SK-N-SH (cell line): ENCODE measurements around the gene TUBA4B. TPM values are rescaled to one million over a fixed set of nuclear protein-coding genes. Genes with fewer than 3 reads are reported as not detected.

ENCODE experiments used
- CTCF ChIA-PET: fragments of 300-600, 350-600 bp; formaldehyde crosslinking; extraction: SDS; loops from one replicate; lab custom pipeline; 2021; lab: Yijun Ruan, JAX
- POLR2A ChIA-PET: fragments of 350-600 bp; sonication (Branson Sonifier 250); formaldehyde crosslinking; extraction: SDS; loops from one replicate; lab custom pipeline; 2020; ENCODE audit warnings: antibody characterized with exemption, inconsistent platforms; lab: Yijun Ruan, JAX
- DNase-seq: peaks from one replicate; pipeline ENCODE4 v3.0.0; 2012
- H2AFZ ChIP-seq: fragments of 200-600 bp; sonication (generic); 2 replicates; pipeline ENCODE4 v1.8.1; 2016; ENCODE audit warnings: antibody characterized with exemption, mild to moderate bottlenecking, low read depth
- H3F3A ChIP-seq: fragments of 200-600 bp; sonication (generic); replicated peaks from 2 replicates; pipeline ENCODE3; 2016; ENCODE audit warnings: antibody characterized with exemption, mild to moderate bottlenecking; ENCODE audit not compliant: insufficient read depth
- H3K27ac ChIP-seq, 2 experiments: fragments of 200-500 bp in 1 of 2; fragments of 200-600 bp in 1 of 2; sonication (Bioruptor generic) in 1 of 2; sonication (generic), shearing (Covaris generic) in 1 of 2; 2 replicates each; pipeline versions ENCODE4 v1.5.1 to v1.6.1; 2014 to 2016; ENCODE audit warnings: low read depth in 2 of 2, inconsistent platforms in 1 of 2, low read length in 1 of 2, mild to moderate bottlenecking in 1 of 2, mixed read lengths in 1 of 2
- H3K27me3 ChIP-seq: fragments of 200-600 bp; sonication (generic), shearing (Covaris generic); 2 replicates; pipeline ENCODE4 v1.6.1; 2016; ENCODE audit warnings: mixed run types; ENCODE audit not compliant: insufficient read depth
- H3K36me3 ChIP-seq, 2 experiments: fragments of 200-500 bp in 1 of 2; fragments of 200-600 bp in 1 of 2; sonication (Bioruptor generic) in 1 of 2; sonication (generic) in 1 of 2; replicated peaks in 1 of 2; 2 replicates each; pipeline versions ENCODE3 to v1.5.1; 2014 to 2016; ENCODE audit warnings: low read length in 1 of 2, mild to moderate bottlenecking in 1 of 2; ENCODE audit not compliant: insufficient read depth in 2 of 2, control insufficient read depth in 1 of 2
- H3K4me1 ChIP-seq, 2 experiments: fragments of 200-500 bp in 1 of 2; fragments of 200-600 bp in 1 of 2; sonication (Bioruptor generic) in 1 of 2; sonication (generic), shearing (Covaris generic) in 1 of 2; 2 replicates each; pipeline versions ENCODE4 v1.5.1 to v1.6.1; 2014 to 2016; ENCODE audit warnings: low read depth in 1 of 2, low read length in 1 of 2, mixed run types in 1 of 2; ENCODE audit not compliant: insufficient read depth in 2 of 2, control insufficient read depth in 1 of 2
- H3K4me2 ChIP-seq: fragments of 200-600 bp; sonication (generic), shearing (Covaris generic); 2 replicates; pipeline ENCODE4 v1.6.1; 2017; ENCODE audit warnings: mixed run types
- H3K4me3 ChIP-seq, 2 experiments: fragments of 200-500 bp in 1 of 2; fragments of 200-600 bp in 1 of 2; sonication (Bioruptor generic) in 1 of 2; sonication (generic), shearing (Covaris generic) in 1 of 2; 2 replicates each; pipeline versions ENCODE4 v1.5.1 to v1.8.1; 2014 to 2016; ENCODE audit warnings: low read depth in 2 of 2, inconsistent platforms in 1 of 2, low read length in 1 of 2, mild to moderate bottlenecking in 1 of 2, mixed read lengths in 1 of 2, moderate library complexity in 1 of 2
- H3K79me2 ChIP-seq: fragments of 200-600 bp; sonication (generic); 2 replicates; pipeline ENCODE4 v1.8.1; 2017; ENCODE audit warnings: mild to moderate bottlenecking; ENCODE audit not compliant: insufficient read depth
- H3K9ac ChIP-seq: fragments of 200-600 bp; sonication (generic); 2 replicates; pipeline ENCODE4 v1.6.1; 2017; ENCODE audit warnings: mixed run types
- H3K9me2 ChIP-seq: fragments of 200-600 bp; sonication (generic); 2 replicates; pipeline ENCODE4 v1.6.1; 2017; ENCODE audit warnings: mixed run types
- H3K9me3 ChIP-seq: fragments of 200-600 bp; sonication (generic); 2 replicates; pipeline ENCODE4 v1.6.1; 2017; ENCODE audit warnings: mixed run types, mild to moderate bottlenecking, moderate library complexity
- H4K20me1 ChIP-seq: fragments of 200-600 bp; sonication (generic); 2 replicates; pipeline ENCODE4 v1.6.1; 2017; ENCODE audit warnings: mild to moderate bottlenecking, mixed run types; ENCODE audit not compliant: insufficient read depth
- FOXM1 ChIP-seq: IDR thresholded peaks from 2 replicates; pipeline ENCODE4 v1.4.0; 2012; ENCODE audit warnings: low read depth, mild to moderate bottlenecking
- JUND ChIP-seq: IDR thresholded peaks from 2 replicates; pipeline ENCODE4 v1.4.0; 2012
- MEF2A ChIP-seq: IDR thresholded peaks from 2 replicates; pipeline ENCODE4 v1.4.0; 2012; ENCODE audit warnings: low read depth, borderline replicate concordance
- RXRA ChIP-seq: IDR thresholded peaks from 2 replicates; pipeline ENCODE4 v1.4.0; 2012; ENCODE audit warnings: low read depth, mild to moderate bottlenecking, borderline replicate concordance
- SMC3 ChIP-seq: IDR thresholded peaks from 2 replicates; pipeline ENCODE4 v1.6.1; 2012; ENCODE audit warnings: low read depth, low read length, improper control_type of control experiment
- USF2 ChIP-seq: fragments of 150-350 bp; IDR thresholded peaks from 2 replicates; pipeline ENCODE4 v1.6.1; 2017; ENCODE audit warnings: antibody characterized with exemption, low read length, low read depth, borderline replicate concordance
- ZBTB33 ChIP-seq: IDR thresholded peaks from 2 replicates; pipeline ENCODE4 v1.4.0; 2012; ENCODE audit warnings: low read depth, borderline replicate concordance
- WGBS: methylation state at CpG from one replicate; pipeline ENCODE4 v1.1.6; 2017; ENCODE audit warnings: low lambda C conversion rate; 5-methylcytosine and 5-hydroxymethylcytosine counted together
- polyA plus RNA-seq, 3 experiments: library from polyadenylated mRNA; depleted of rRNA; stranded (reverse); fragments of >200 nt; gene quantifications; 2 replicates each; pipeline ENCODE4 v1.2.3, GENCODE V29; 2012

Gene TUBA4B
- polyA plus RNA-seq, 1 of the 3 experiments (the other 2 are of a cell fraction): 0.03 TPM

- no peak for DNase-seq
- Histone ChIP-seq H3K4me1 (peaks cover 0 to 7% of the 10 kb centered on the region in 2 experiments; a peak in 1 of 4 replicates), H3K36me3 (no peaks in the 10 kb centered on the region), H3K9me3 (no peaks in the 10 kb centered on the region), H3K4me3 (no peak overlapping the region), H3K9me2 (no peaks in the 10 kb centered on the region), H4K20me1 (no peaks in the 10 kb centered on the region), H3K27me3 (no peaks in the 10 kb centered on the region), H3K4me2 (no peak overlapping the region), H3K79me2 (no peaks in the 10 kb centered on the region), H3K27ac (no peak overlapping the region), H3F3A (no peaks in the 10 kb centered on the region), H3K9ac (no peak overlapping the region), H2AFZ (no peak overlapping the region)
- ChIA-PET CTCF (interaction anchor here (0.9 to 9.0 kb wide), 10 partner anchors 12 to 140 kb away, joined by 3 to 312 read pairs (median 16); partner anchors contain the start of genes ANKZF1, ATG9A, CNPPD1 and DNAJB2), POLR2A (no interaction called here)
- TF ChIP-seq RXRA (no peak), MEF2A (no peak), FOXM1 (no peak), SMC3 (no peak)
- WGBS: 82% methylated on average over 11 of the region's 25 CpGs
Observed at GRCh38 chr2:219296631-219297391, 43.8 kb downstream of the TUBA4B start.

GRCh38 chr2:219297766-219298456 lies 44.9 kb downstream of the TUBA4B start:
- H3K36me3 ChIP-seq: no peaks in the 10 kb centered on the region
- H2AFZ ChIP-seq: no peak overlapping the region
- H3F3A ChIP-seq: no peaks in the 10 kb centered on the region
- H3K9ac ChIP-seq: no peak overlapping the region
- no peak overlapping the region for H3K27ac ChIP-seq
- H3K9me2 ChIP-seq: no peaks in the 10 kb centered on the region
- TF ChIP-seq USF2 (no peak), ZBTB33 (no peak), JUND (no peak)
- WGBS: 66% methylated on average over 9 of the region's 14 CpGs
- no peak overlapping the region for H3K4me2 ChIP-seq
- no peaks in the 10 kb centered on the region for H3K79me2 ChIP-seq
- H4K20me1 ChIP-seq: no peaks in the 10 kb centered on the region
- H3K4me3 ChIP-seq: no peak overlapping the region
- H3K4me1 ChIP-seq: peaks cover 0 to 7% of the 10 kb centered on the region in 2 experiments; a peak in 1 of 4 replicates
- no peak for DNase-seq
- ChIA-PET POLR2A (interaction anchor here (1.9 kb wide), 1 partner anchor 121 kb away, joined by 4 read pairs; the partner anchor contains the start of gene CNPPD1), CTCF (interaction anchor here (0.7 to 6.7 kb wide), 21 partner anchors 10 to 138 kb away, joined by 3 to 72 read pairs (median 6); partner anchors contain the start of genes ABCB6, ANKZF1, ATG9A and CNPPD1)
- H3K27me3 ChIP-seq: no peaks in the 10 kb centered on the region
- H3K9me3 ChIP-seq: no peaks in the 10 kb centered on the region
